Endothelial cell of umbilical vein (primary cell): Measurements from ENCODE around the gene LGR6. TPM values are rescaled to one million over a fixed set of nuclear protein-coding genes. Genes with fewer than 3 reads are reported as not detected.

Source experiments
- BruUV-seq: library from RNA; stranded (reverse); fragments of 400-500 nt; replicated peaks from 2 replicates; lab custom pipeline; 2021; lab: Mats Ljungman, UMichigan
- CTCF ChIA-PET: fragments of 300-600, 350-600 bp; sonication (Branson Sonifier 250); formaldehyde crosslinking; loops from one replicate; lab custom pipeline; 2021; ENCODE audit warnings: antibody characterized with exemption, inconsistent platforms; lab: Charles Lee
- POLR2A ChIA-PET: fragments of 300-600, 350-600 bp; sonication (Branson Sonifier 250); formaldehyde crosslinking; loops from one replicate; lab custom pipeline; 2021; ENCODE audit warnings: antibody characterized with exemption, inconsistent platforms; lab: Charles Lee
- DNase-seq: peaks from one replicate; pipeline ENCODE4 v3.0.0-alpha.2; 2011; ENCODE audit warnings: low read depth, low spot score
- FAIRE-seq: peaks from 2 replicates; lab custom pipeline; 2011; peaks lifted over from hg19 to GRCh38; lab: Jason Lieb, UNC
- H2AFZ ChIP-seq: 2 replicates; pipeline ENCODE4 v1.6.0; 2012; ENCODE audit warnings: low read depth, low read length, control low read depth, inconsistent platforms
- H3K27ac ChIP-seq: 2 replicates; pipeline ENCODE4 v1.5.1; 2011; ENCODE audit warnings: low read depth, mild to moderate bottlenecking, control low read depth, low read length, moderate library complexity; ENCODE audit not compliant: insufficient read depth
- H3K27me3 ChIP-seq, 2 experiments: 2 replicates each; pipeline versions ENCODE4 v1.6.0 to v1.6.1; 2011; ENCODE audit warnings: low read length in 2 of 2, mixed read lengths in 1 of 2; ENCODE audit not compliant: control insufficient read depth in 2 of 2, insufficient read depth in 2 of 2
- H3K36me3 ChIP-seq, 2 experiments: 2 replicates in 1 of 2; 3 replicates in 1 of 2; pipeline ENCODE4 v1.5.1; 2011; ENCODE audit warnings: low read length in 2 of 2, mild to moderate bottlenecking in 1 of 2, moderate library complexity in 1 of 2; ENCODE audit not compliant: control insufficient read depth in 2 of 2, insufficient read depth in 2 of 2; ENCODE audit errors: extremely low read depth in 1 of 2
- H3K4me1 ChIP-seq: 3 replicates; pipeline ENCODE4 v1.5.1; 2011; ENCODE audit warnings: mild to moderate bottlenecking, low read length; ENCODE audit not compliant: control insufficient read depth, insufficient read depth; ENCODE audit errors: extremely low read depth
- H3K4me2 ChIP-seq: 2 replicates; pipeline ENCODE4 v1.6.1; 2011; ENCODE audit warnings: low read length, control low read depth, mixed read lengths; ENCODE audit not compliant: insufficient read depth
- H3K4me3 ChIP-seq, 3 experiments: fragments of 200-600 bp in 1 of 3; sonication (generic), shearing (Covaris generic) in 1 of 3; replicated peaks in 1 of 3; 2 replicates each; pipeline ENCODE4 v1.5.1; 2011 to 2016; ENCODE audit warnings: control low read depth in 3 of 3, low read length in 3 of 3, mild to moderate bottlenecking in 2 of 3, inconsistent platforms in 1 of 3, low read depth in 1 of 3, moderate library complexity in 1 of 3; ENCODE audit not compliant: insufficient read depth in 1 of 3
- H3K79me2 ChIP-seq: 2 replicates; pipeline ENCODE4 v1.6.0; 2012; ENCODE audit warnings: low read length, inconsistent platforms; ENCODE audit not compliant: control insufficient read depth, insufficient read depth
- H3K9ac ChIP-seq: replicated peaks from 2 replicates; pipeline ENCODE3; 2011; ENCODE audit warnings: low read length, control low read depth; ENCODE audit not compliant: insufficient read depth; ENCODE audit errors: extremely low read depth
- H3K9me1 ChIP-seq: replicated peaks from 3 replicates; pipeline ENCODE4 v1.6.0; 2011; ENCODE audit warnings: mild to moderate bottlenecking, low read length; ENCODE audit not compliant: control insufficient read depth, insufficient read depth; ENCODE audit errors: extremely low read depth
- H3K9me3 ChIP-seq: replicated peaks from 2 replicates; pipeline ENCODE4 v1.5.1; 2012; ENCODE audit warnings: low read length, inconsistent platforms; ENCODE audit not compliant: control insufficient read depth, insufficient read depth
- H4K20me1 ChIP-seq: replicated peaks from 2 replicates; pipeline ENCODE3; 2011; ENCODE audit warnings: mild to moderate bottlenecking, low read length; ENCODE audit not compliant: control insufficient read depth, insufficient read depth; ENCODE audit errors: extremely low read depth
- CTCF ChIP-seq, 2 donors: IDR thresholded peaks; 1 replicate in 1 of 2; 2 replicates in 1 of 2; pipeline ENCODE4 v1.5.1; 2011; ENCODE audit warnings: low read length in 2 of 2, mild to moderate bottlenecking in 2 of 2, moderate library complexity in 2 of 2, control low read depth in 1 of 2, inconsistent platforms in 1 of 2, low read depth in 1 of 2; ENCODE audit not compliant: insufficient read depth in 1 of 2; ENCODE audit errors: extremely low read depth in 1 of 2
- EZH2 ChIP-seq: IDR thresholded peaks from 2 replicates; pipeline ENCODE4 v1.6.1; 2012; ENCODE audit warnings: borderline replicate concordance, low read depth, mild to moderate bottlenecking, moderate library complexity, low read length, inconsistent platforms; ENCODE audit not compliant: severe bottlenecking
- FOS ChIP-seq: IDR thresholded peaks from 2 replicates; pipeline ENCODE4 v1.6.1; 2011; ENCODE audit warnings: mild to moderate bottlenecking, low read length, moderate library complexity, borderline replicate concordance; ENCODE audit not compliant: insufficient read depth
- GATA2 ChIP-seq: IDR thresholded peaks from 2 replicates; pipeline ENCODE4 v1.7.0; 2011; ENCODE audit warnings: low read depth, mild to moderate bottlenecking, moderate library complexity, mixed read lengths, low read length; ENCODE audit not compliant: insufficient read length, insufficient read depth
- JUN ChIP-seq: IDR thresholded peaks from 2 replicates; pipeline ENCODE4 v1.6.1; 2011; ENCODE audit warnings: borderline replicate concordance, low read depth; ENCODE audit not compliant: insufficient read length, insufficient read depth
- MAX ChIP-seq: IDR thresholded peaks from 2 replicates; pipeline ENCODE4 v1.6.1; 2011; ENCODE audit not compliant: insufficient read depth, insufficient read length
- MYC ChIP-seq: IDR thresholded peaks from one replicate; pipeline ENCODE4 v1.6.1; 2011; ENCODE audit warnings: mild to moderate bottlenecking, low read depth, low read length
- POLR2A ChIP-seq: IDR thresholded peaks from 2 replicates; pipeline ENCODE4 v1.6.1; 2012; ENCODE audit warnings: low read depth, mild to moderate bottlenecking, control low read depth, low read length
- POLR2AphosphoS5 ChIP-seq: IDR thresholded peaks from 2 replicates; pipeline ENCODE4 v1.6.1; 2012; ENCODE audit warnings: low read depth, mild to moderate bottlenecking, control low read depth, low read length, moderate library complexity; ENCODE audit not compliant: insufficient read depth
- dilution Hi-C: fragments of 300-500 bp; cut with MboI; formaldehyde crosslinking; loops from one replicate; pipeline ENCODE4 v1.15.0; 2019; ENCODE audit warnings: low sequenced_read_pairs; ENCODE audit not compliant: extremely low pct_ligation_motif_present
- intact Hi-C: fragments of 100-400 bp; cut with micrococcal nuclease; formaldehyde crosslinking; loops from one replicate; pipeline ENCODE4 v1.10.0; 2022
- polyA plus RNA-seq, 4 experiments: library from polyadenylated mRNA; depleted of rRNA in 3 of 4; stranded (reverse) in 3 of 4; unstranded in 1 of 4; fragments of >200 nt; gene quantifications; 2 replicates each; pipeline versions ENCODE4 v1.2.1 to v1.2.3, GENCODE V29; 2011 to 2012; ENCODE audit warnings: missing spikeins in 1 of 4
- total RNA-seq: library from RNA; stranded (reverse); gene quantifications from 2 replicates; pipeline ENCODE4 v1.2.3, GENCODE V29; 2021

Gene LGR6
- total and polyA plus RNA-seq, 2 donors (not counting 3 experiments of a cell fraction or from before 2014, with no cell fraction given), result not detected

GRCh38 chr1:202361701-202362100 lies 168.1 kb downstream of the LGR6 start:
- Histone ChIP-seq H2AFZ (no peak overlapping the region), H3K4me2 (no peak overlapping the region), H3K36me3 (no peaks in the 10 kb centered on the region), H3K9me3 (no peaks in the 10 kb centered on the region), H3K4me3 (no peak overlapping the region), H3K9ac (no peak overlapping the region), H3K27ac (no peak overlapping the region), H3K79me2 (no peaks in the 10 kb centered on the region), H4K20me1 (no peaks in the 10 kb centered on the region), H3K27me3 (no peaks in the 10 kb centered on the region), H3K4me1 (no peaks in the 10 kb centered on the region), H3K9me1 (no peaks in the 10 kb centered on the region)
- TF ChIP-seq MYC (no peak), POLR2AphosphoS5 (no peak), MAX (no peak), POLR2A (no peak), JUN (no peak), FOS (no peak), GATA2 (no peak), EZH2 (no peak), CTCF (IDR thresholded peaks at IDR 0.05; ENCODE audit: extremely low read depth in 1 of 2, insufficient read depth in 1 of 2, low read depth in 1 of 2, low read length in 2 of 2) (no peak)
- intact Hi-C loops, result no loop called here
- DNase-seq, result no peak
- CTCF ChIA-PET, result no interaction called here
- FAIRE-seq, result no peak
- POLR2A ChIA-PET, result no interaction called here
- BruUV-seq, result no TSS peak
- dilution Hi-C loops, result no loop called here
